OCI-LY7 (cell line): ENCODE data around the gene LEAP2. TPM values are rescaled to one million over a fixed set of nuclear protein-coding genes. Genes with fewer than 3 reads are reported as not detected.

Experiments used
- BruUV-seq: library from RNA; stranded (reverse); fragments of 400-500 nt; replicated peaks from 2 replicates; lab custom pipeline; 2021; lab: Mats Ljungman, UMichigan
- CTCF ChIA-PET: fragments of 300-600 bp; sonication (Branson Sonifier 250); formaldehyde crosslinking; loops from one replicate; lab custom pipeline; 2022; ENCODE audit warnings: antibody characterized with exemption; ENCODE audit not compliant: unreplicated experiment; lab: Charles Lee
- POLR2A ChIA-PET: fragments of 300-600 bp; sonication (Branson Sonifier 250); formaldehyde crosslinking; loops from one replicate; lab custom pipeline; 2022; ENCODE audit warnings: antibody characterized with exemption; lab: Charles Lee
- DNase-seq: peaks from one replicate; pipeline ENCODE4 v3.0.0-alpha.2; 2015; ENCODE audit warnings: low spot score
- H2AFZ ChIP-seq: fragments of 200-600 bp; sonication (generic), shearing (Covaris generic); 2 replicates; pipeline ENCODE4 v1.6.1; 2014; ENCODE audit warnings: mild to moderate bottlenecking, antibody characterized with exemption, low read length, moderate library complexity
- H3K27ac ChIP-seq: fragments of 200-600 bp; sonication (generic); 2 replicates; pipeline ENCODE4 v1.5.1; 2014; ENCODE audit warnings: mixed run types, low read depth, mild to moderate bottlenecking, moderate library complexity, low read length, inconsistent platforms; ENCODE audit not compliant: poor library complexity, severe bottlenecking
- H3K36me3 ChIP-seq: fragments of 200-600 bp; sonication (generic); 2 replicates; pipeline ENCODE4 v1.6.1; 2014; ENCODE audit warnings: mild to moderate bottlenecking, antibody characterized with exemption, low read length, moderate library complexity, mixed read lengths; ENCODE audit not compliant: insufficient read depth
- H3K4me1 ChIP-seq: fragments of 200-600 bp; sonication (generic); 2 replicates; pipeline ENCODE4 v1.5.1; 2014; ENCODE audit warnings: mild to moderate bottlenecking, low read length; ENCODE audit not compliant: insufficient read depth, poor library complexity, severe bottlenecking
- H3K4me2 ChIP-seq: fragments of 200-600 bp; sonication (generic); 2 replicates; pipeline ENCODE4 v1.6.1; 2014; ENCODE audit warnings: mild to moderate bottlenecking, low read length
- H3K4me3 ChIP-seq: fragments of 200-600 bp; sonication (generic); 2 replicates; pipeline ENCODE4 v1.5.1; 2014; ENCODE audit warnings: mild to moderate bottlenecking, low read depth, low read length; ENCODE audit not compliant: poor library complexity, severe bottlenecking
- H3K79me2 ChIP-seq: fragments of 200-600 bp; sonication (generic); 2 replicates; pipeline ENCODE4 v1.6.1; 2016; ENCODE audit warnings: low read depth, mild to moderate bottlenecking, low read length, moderate library complexity, mixed read lengths; ENCODE audit not compliant: insufficient read depth
- H3K9me2 ChIP-seq: fragments of 200-600 bp; sonication (generic); 2 replicates; pipeline ENCODE4 v1.6.1; 2016; ENCODE audit warnings: mild to moderate bottlenecking, low read length, mixed read lengths; ENCODE audit not compliant: insufficient read depth
- H3K9me3 ChIP-seq: fragments of 200-600 bp; sonication (generic); 2 replicates; pipeline ENCODE4 v1.6.1; 2014; ENCODE audit warnings: mild to moderate bottlenecking, mixed run types, low read length, mixed read lengths
- H4K20me1 ChIP-seq: fragments of 200-600 bp; sonication (generic); 2 replicates; pipeline ENCODE4 v1.6.1; 2014; ENCODE audit warnings: mild to moderate bottlenecking, antibody characterized with exemption, low read length, moderate library complexity, mixed read lengths; ENCODE audit not compliant: insufficient read depth
- CTCF ChIP-seq: fragments of 200-600 bp; sonication (generic); conservative IDR thresholded peaks from 2 replicates; pipeline ENCODE4 v1.5.1; 2014; ENCODE audit warnings: mild to moderate bottlenecking, antibody characterized with exemption, low read length, moderate library complexity, mixed read lengths
- EZH2phosphoT487 ChIP-seq: fragments of 200-600 bp; sonication (generic); IDR thresholded peaks from 2 replicates; pipeline ENCODE4 v1.6.1; 2018; ENCODE audit warnings: low read depth, borderline replicate concordance, mild to moderate bottlenecking, mixed run types, antibody characterized with exemption, low read length, moderate library complexity, mixed read lengths
- intact Hi-C: fragments of 100-400 bp; cut with micrococcal nuclease; formaldehyde crosslinking; loops from one replicate; pipeline ENCODE4 v1.10.0; 2022; ENCODE audit not compliant: unreplicated experiment
- total RNA-seq, 2 experiments: library from RNA; depleted of rRNA in 1 of 2; stranded (reverse); fragments of >200 nt in 1 of 2; shearing (Covaris generic) in 1 of 2; gene quantifications; 2 replicates each; pipeline ENCODE4 v1.2.3, GENCODE V29; 2014 to 2022

The LEAP2 gene
- total RNA-seq, 2 experiments from 2014 or later = 4.4 to 5.6 TPM

GRCh38 chr5:132909702-132910101 is 36.2 kb downstream of the LEAP2 start:
- no TSS peak for BruUV-seq
- peaks cover 56% of the 10 kb centered on the region for H3K36me3 ChIP-seq
- ChIA-PET POLR2A (no interaction called here), CTCF (no interaction called here)
- no peak for TF ChIP-seq CTCF
- no peak for TF ChIP-seq EZH2phosphoT487
- H3K27ac ChIP-seq = no peak overlapping the region
- no peak for DNase-seq
- H3K79me2 ChIP-seq = no peaks in the 10 kb centered on the region
- no peak overlapping the region for H3K4me3 ChIP-seq
- H4K20me1 ChIP-seq = no peaks in the 10 kb centered on the region
- no peaks in the 10 kb centered on the region for H3K9me2 ChIP-seq
- H3K4me1 ChIP-seq = peaks cover 14% of the 10 kb centered on the region
- no peak overlapping the region for H2AFZ ChIP-seq
- H3K9me3 ChIP-seq = no peaks in the 10 kb centered on the region
- no peak overlapping the region for H3K4me2 ChIP-seq
- intact Hi-C loops = no loop called here

GRCh38 chr5:132915681-132916080 is 42.2 kb downstream of the LEAP2 start:
- peak; percentile 25 for DNase-seq
- Histone ChIP-seq H3K27ac (no peak overlapping the region), H3K9me2 (no peaks in the 10 kb centered on the region), H3K4me1 (peaks cover 11% of the 10 kb centered on the region), H4K20me1 (no peaks in the 10 kb centered on the region), H3K4me3 (no peak overlapping the region), H3K36me3 (peaks cover 71% of the 10 kb centered on the region), H2AFZ (no peak overlapping the region), H3K79me2 (no peaks in the 10 kb centered on the region), H3K4me2 (no peak overlapping the region), H3K9me3 (no peaks in the 10 kb centered on the region)
- intact Hi-C loops = no loop called here
- CTCF ChIA-PET = interaction anchor here (0.6 kb wide), 1 partner anchor 168 kb away, joined by 3 read pairs; the partner anchor contains the start of gene CCNI2
- TF ChIP-seq EZH2phosphoT487 (no peak), CTCF (no peak)
- POLR2A ChIA-PET = interaction anchor here (0.7 kb wide), 1 partner anchor 15 kb away, joined by 3 read pairs; no protein-coding TSS in a partner anchor
- no TSS peak for BruUV-seq

GRCh38 chr5:132916086-132916485 is 42.6 kb downstream of the LEAP2 start:
- POLR2A ChIA-PET = interaction anchor here (0.7 kb wide), 1 partner anchor 15 kb away, joined by 3 read pairs; no protein-coding TSS in a partner anchor
- BruUV-seq = no TSS peak
- Histone ChIP-seq H3K4me2 (no peak overlapping the region), H2AFZ (no peak overlapping the region), H3K27ac (no peak overlapping the region), H3K9me2 (no peaks in the 10 kb centered on the region), H4K20me1 (no peaks in the 10 kb centered on the region), H3K79me2 (no peaks in the 10 kb centered on the region), H3K4me1 (peaks cover 11% of the 10 kb centered on the region), H3K9me3 (no peaks in the 10 kb centered on the region), H3K4me3 (no peak overlapping the region), H3K36me3 (peaks cover 72% of the 10 kb centered on the region)
- no peak for TF ChIP-seq CTCF
- TF ChIP-seq EZH2phosphoT487 = no peak
- DNase-seq = no peak
- CTCF ChIA-PET = interaction anchor here (0.6 kb wide), 1 partner anchor 169 kb away, joined by 3 read pairs; the partner anchor contains the start of gene CCNI2
- intact Hi-C loops = no loop called here
